ENCODE measurements around the gene SERPINF2. TPM values are rescaled to one million over a fixed set of nuclear protein-coding genes. Genes with fewer than 3 reads are reported as not detected.

Gene SERPINF2
- total and polyA plus RNA-seq, 2 experiments from 2014 or later: 0.66 to 1.2 TPM

- Mint-ChIP-seq H3K27ac (no peak overlapping the region), H3K36me3 (ENCODE audit: low read depth) (peaks cover 8% of the 10 kb centered on the region), H3K4me1 (no peaks in the 10 kb centered on the region; the same call in 1 of the 3 replicates), H3K4me3 (no peak overlapping the region), H3K27me3 (ENCODE audit: insufficient read depth, low read depth, poor library complexity) (peaks cover 19% of the 10 kb centered on the region), H3K9me3 (no peaks in the 10 kb centered on the region)
- Histone ChIP-seq H3K27ac (ENCODE audit: low read depth) (no peak overlapping the region), H3K4me3 (no peak overlapping the region), H3K27me3 (ENCODE audit: insufficient read depth) (no peaks in the 10 kb centered on the region), H2AFZ (no peak overlapping the region), H3K9me2 (ENCODE audit: insufficient read depth) (no peaks in the 10 kb centered on the region), H3K79me2 (replicated peaks; ENCODE audit: insufficient read depth) (no peaks in the 10 kb centered on the region), H3K4me2 (no peak overlapping the region), H3K4me1 (ENCODE audit: insufficient read depth) (no peaks in the 10 kb centered on the region), H4K20me1 (replicated peaks; ENCODE audit: insufficient read depth) (no peaks in the 10 kb centered on the region), H3F3A (replicated peaks; ENCODE audit: low read depth) (no peaks in the 10 kb centered on the region), H3K36me3 (ENCODE audit: insufficient read depth) (no peaks in the 10 kb centered on the region)
- TF ChIP-seq STAT1 (IDR thresholded peaks at IDR 0.05; ENCODE audit: unreplicated experiment) (no peak), REST (IDR thresholded peaks at IDR 0.05; ENCODE audit: unreplicated experiment) (no peak), ETS1 (IDR thresholded peaks at IDR 0.05) (no peak), ZNF331 (CRISPR knock-in tag; IDR thresholded peaks at IDR 0.05; ENCODE audit: low read depth) (no peak)
- DNase-seq (ENCODE audit: low spot score): no peak
- ATAC-seq: no peak
These were observed 11.5 kb upstream of the SERPINF2 start for GRCh38 chr17:1731194-1731506.

- Histone ChIP-seq H3K9me2 (ENCODE audit: insufficient read depth) (no peaks in the 10 kb centered on the region), H3K4me1 (ENCODE audit: insufficient read depth) (no peaks in the 10 kb centered on the region), H3F3A (replicated peaks; ENCODE audit: low read depth) (no peaks in the 10 kb centered on the region), H3K79me2 (replicated peaks; ENCODE audit: insufficient read depth) (no peaks in the 10 kb centered on the region), H3K27ac (ENCODE audit: low read depth) (no peak overlapping the region), H3K27me3 (ENCODE audit: insufficient read depth) (no peaks in the 10 kb centered on the region), H2AFZ (no peak overlapping the region), H3K36me3 (ENCODE audit: insufficient read depth) (no peaks in the 10 kb centered on the region), H3K4me3 (no peak overlapping the region), H4K20me1 (replicated peaks; ENCODE audit: insufficient read depth) (no peaks in the 10 kb centered on the region), H3K4me2 (no peak overlapping the region)
- no peak overlapping the region for H3K4me3 Mint-ChIP-seq
- H3K36me3 Mint-ChIP-seq (ENCODE audit: low read depth): peaks cover 13% of the 10 kb centered on the region
- ATAC-seq: no peak
- peaks cover 5% of the 10 kb centered on the region; the same call in 2 of the 3 replicates for H3K9me3 Mint-ChIP-seq
- no peak for DNase-seq (ENCODE audit: low spot score)
- H3K27me3 Mint-ChIP-seq (ENCODE audit: insufficient read depth, low read depth, poor library complexity): peaks cover 18% of the 10 kb centered on the region
- peaks cover 3% of the 10 kb centered on the region; the same call in 2 of the 3 replicates for H3K4me1 Mint-ChIP-seq
- no peak overlapping the region for H3K27ac Mint-ChIP-seq
- no peak for TF ChIP-seq ZNF114 (CRISPR knock-in tag; IDR thresholded peaks at IDR 0.05)
- TF ChIP-seq ZNF462 (CRISPR knock-in tag; IDR thresholded peaks at IDR 0.05): no peak
- no peak for TF ChIP-seq REST (IDR thresholded peaks at IDR 0.05; ENCODE audit: unreplicated experiment)
- no peak for TF ChIP-seq JUNB (IDR thresholded peaks at IDR 0.05; ENCODE audit: unreplicated experiment)
These were observed 10.3 kb upstream of the SERPINF2 start for GRCh38 chr17:1732241-1732832.

All from GM23338 (cell line).